Neural cell (in vitro differentiated cells): Measurements from ENCODE around the gene C1QTNF1. TPM values are rescaled to one million over a fixed set of nuclear protein-coding genes. Genes with fewer than 3 reads are reported as not detected.
"Not testable (repeated sequence)": the region's sequence is repeated elsewhere in the genome, so short reads cannot be mapped to it uniquely, and the experiment has no call there.

Experiments
- H2AFZ ChIP-seq: fragments of 200-600, 300-800 bp; sonication (generic), shearing (Covaris generic); 2 replicates; pipeline ENCODE4 v1.6.0; 2014; ENCODE audit warnings: low read depth, mild to moderate bottlenecking, antibody characterized with exemption, low read length, moderate library complexity
- H3F3A ChIP-seq: fragments of 200-600 bp; shearing (Covaris generic); 2 replicates; pipeline ENCODE4 v1.6.1; 2016; ENCODE audit warnings: mild to moderate bottlenecking, moderate library complexity, mixed read lengths, antibody characterized with exemption, low read length; ENCODE audit not compliant: insufficient read depth, poor library complexity, severe bottlenecking
- H3K27ac ChIP-seq: fragments of 200-600, 300-800 bp; sonication (generic), shearing (Covaris generic); 2 replicates; pipeline ENCODE4 v1.5.1; 2014; ENCODE audit warnings: mild to moderate bottlenecking, low read length, moderate library complexity
- H3K27me3 ChIP-seq: fragments of 300-800, 200-600 bp; sonication (generic), shearing (Covaris generic); 2 replicates; pipeline ENCODE4 v1.6.0; 2014; ENCODE audit warnings: mild to moderate bottlenecking, low read depth, low read length, moderate library complexity; ENCODE audit not compliant: insufficient read depth
- H3K36me3 ChIP-seq: fragments of 300-800, 200-600 bp; sonication (generic), shearing (Covaris generic); 2 replicates; pipeline ENCODE4 v1.5.1; 2014; ENCODE audit warnings: mild to moderate bottlenecking, antibody characterized with exemption, low read length, moderate library complexity; ENCODE audit not compliant: insufficient read depth
- H3K4me2 ChIP-seq: fragments of 300-800, 200-600 bp; sonication (generic), shearing (Covaris generic); 2 replicates; pipeline ENCODE4 v1.6.0; 2014; ENCODE audit warnings: mild to moderate bottlenecking, low read length
- H3K4me3 ChIP-seq: fragments of 300-800, 200-600 bp; sonication (generic), shearing (Covaris generic); 2 replicates; pipeline ENCODE4 v1.5.1; 2014; ENCODE audit warnings: mild to moderate bottlenecking, low read length, moderate library complexity
- H3K79me2 ChIP-seq: fragments of 200-600 bp; shearing (Covaris generic); replicated peaks from 2 replicates; pipeline ENCODE4 v1.6.0; 2014; ENCODE audit warnings: mild to moderate bottlenecking, low read length, moderate library complexity; ENCODE audit not compliant: insufficient read depth
- H3K9ac ChIP-seq: fragments of 300-800, 200-600 bp; sonication (generic), shearing (Covaris generic); 2 replicates; pipeline ENCODE4 v1.6.1; 2016; ENCODE audit warnings: mild to moderate bottlenecking, low read length, mixed read lengths
- H3K9me2 ChIP-seq: fragments of 200-600 bp; shearing (Covaris generic); 2 replicates; pipeline ENCODE4 v1.6.1; 2016; ENCODE audit warnings: mild to moderate bottlenecking, low read length, mixed read lengths; ENCODE audit not compliant: insufficient read depth
- H3K9me3 ChIP-seq: fragments of 200-600, 300-800 bp; sonication (generic), shearing (Covaris generic); 2 replicates; pipeline ENCODE4 v1.6.1; 2016; ENCODE audit warnings: mild to moderate bottlenecking, mixed run types, low read length, moderate library complexity, mixed read lengths
- H4K20me1 ChIP-seq: fragments of 200-600 bp; shearing (Covaris generic); 2 replicates; pipeline ENCODE4 v1.6.1; 2016; ENCODE audit warnings: mild to moderate bottlenecking, mixed run types; ENCODE audit not compliant: insufficient read depth
- EP300 ChIP-seq: fragments of 450-650 bp; conservative IDR thresholded peaks from 2 replicates; pipeline ENCODE4 v1.6.1; 2014; ENCODE audit warnings: antibody characterized with exemption, mild to moderate bottlenecking, moderate library complexity; ENCODE audit not compliant: poor library complexity, severe bottlenecking
- EZH2 ChIP-seq: fragments of 200-600, 300-800 bp; shearing (Covaris generic), sonication (generic); IDR thresholded peaks from 2 replicates; pipeline ENCODE4 v1.6.1; 2014; ENCODE audit warnings: antibody characterized with exemption, low read length, borderline replicate concordance, mild to moderate bottlenecking; ENCODE audit not compliant: insufficient read depth, poor library complexity, severe bottlenecking
- MXI1 ChIP-seq: fragments of 450-650 bp; conservative IDR thresholded peaks from 2 replicates; pipeline ENCODE4 v1.6.1; 2014; ENCODE audit warnings: antibody characterized with exemption, mild to moderate bottlenecking; ENCODE audit not compliant: poor library complexity, severe bottlenecking
- POLR2AphosphoS5 ChIP-seq: IDR thresholded peaks from 2 replicates; pipeline ENCODE4 v1.6.1; 2012
- RAD21 ChIP-seq: fragments of 450-650 bp; conservative IDR thresholded peaks from 2 replicates; pipeline ENCODE4 v1.6.1; 2014; ENCODE audit warnings: antibody characterized with exemption, mild to moderate bottlenecking, moderate library complexity
- SMC3 ChIP-seq: fragments of 450-650 bp; conservative IDR thresholded peaks from 2 replicates; pipeline ENCODE4 v1.6.1; 2014; ENCODE audit warnings: antibody characterized with exemption, mild to moderate bottlenecking, moderate library complexity; ENCODE audit not compliant: poor library complexity
- TAF1 ChIP-seq: IDR thresholded peaks from 2 replicates; pipeline ENCODE4 v1.6.1; 2012; ENCODE audit warnings: low read depth
- polyA plus RNA-seq: library from polyadenylated mRNA; depleted of rRNA; stranded (reverse); fragments of >200 nt; gene quantifications from 2 replicates; pipeline ENCODE4 v1.2.3, GENCODE V29; 2014
- TF ChIP-seq, protein P1 (sequence below): fragments of 450-650 bp; IDR thresholded peaks from 2 replicates; pipeline ENCODE4 v1.5.1; 2014; ENCODE audit warnings: antibody characterized with exemption, mild to moderate bottlenecking, moderate library complexity; ENCODE audit not compliant: poor library complexity, severe bottlenecking
- TF ChIP-seq, protein P2 (sequence below): IDR thresholded peaks from 2 replicates; pipeline ENCODE4 v1.6.1; 2012; ENCODE audit warnings: borderline replicate concordance

The C1QTNF1 gene
- polyA plus RNA-seq, 1 donor from 2014 or later: 0.16 TPM

GRCh38 chr17:79073016-79073705 lies 49.2 kb downstream of the C1QTNF1 start:
- no peak overlapping the region for H2AFZ ChIP-seq
- H3K4me3 ChIP-seq: no peak overlapping the region
- H3K27ac ChIP-seq: no peak overlapping the region
- H3K9me3 ChIP-seq: no peaks in the 10 kb centered on the region
- H4K20me1 ChIP-seq: no peaks in the 10 kb centered on the region
- no peaks in the 10 kb centered on the region for H3K27me3 ChIP-seq
- TF ChIP-seq SMC3 (no peak), EP300 (no peak), EZH2 (no peak), MXI1 (no peak)
- H3K9ac ChIP-seq: no peak overlapping the region
- no peak overlapping the region for H3K4me2 ChIP-seq
- no peaks in the 10 kb centered on the region for H3K36me3 ChIP-seq
- H3K79me2 ChIP-seq: no peaks in the 10 kb centered on the region
- no peaks in the 10 kb centered on the region for H3F3A ChIP-seq
- H3K9me2 ChIP-seq: no peaks in the 10 kb centered on the region

- Histone ChIP-seq H3K9me3 (no peaks in the 10 kb centered on the region), H3K27ac (no peak overlapping the region), H3F3A (no peaks in the 10 kb centered on the region), H2AFZ (no peak overlapping the region), H3K36me3 (no peaks in the 10 kb centered on the region), H3K79me2 (no peaks in the 10 kb centered on the region), H3K9ac (no peak overlapping the region), H3K9me2 (no peaks in the 10 kb centered on the region), H3K27me3 (no peaks in the 10 kb centered on the region), H3K4me3 (peak overlapping the region; percentile 72), H4K20me1 (no peaks in the 10 kb centered on the region), H3K4me2 (no peak overlapping the region)
- TF ChIP-seq MXI1: no peak
- TF ChIP-seq, protein P1, sequence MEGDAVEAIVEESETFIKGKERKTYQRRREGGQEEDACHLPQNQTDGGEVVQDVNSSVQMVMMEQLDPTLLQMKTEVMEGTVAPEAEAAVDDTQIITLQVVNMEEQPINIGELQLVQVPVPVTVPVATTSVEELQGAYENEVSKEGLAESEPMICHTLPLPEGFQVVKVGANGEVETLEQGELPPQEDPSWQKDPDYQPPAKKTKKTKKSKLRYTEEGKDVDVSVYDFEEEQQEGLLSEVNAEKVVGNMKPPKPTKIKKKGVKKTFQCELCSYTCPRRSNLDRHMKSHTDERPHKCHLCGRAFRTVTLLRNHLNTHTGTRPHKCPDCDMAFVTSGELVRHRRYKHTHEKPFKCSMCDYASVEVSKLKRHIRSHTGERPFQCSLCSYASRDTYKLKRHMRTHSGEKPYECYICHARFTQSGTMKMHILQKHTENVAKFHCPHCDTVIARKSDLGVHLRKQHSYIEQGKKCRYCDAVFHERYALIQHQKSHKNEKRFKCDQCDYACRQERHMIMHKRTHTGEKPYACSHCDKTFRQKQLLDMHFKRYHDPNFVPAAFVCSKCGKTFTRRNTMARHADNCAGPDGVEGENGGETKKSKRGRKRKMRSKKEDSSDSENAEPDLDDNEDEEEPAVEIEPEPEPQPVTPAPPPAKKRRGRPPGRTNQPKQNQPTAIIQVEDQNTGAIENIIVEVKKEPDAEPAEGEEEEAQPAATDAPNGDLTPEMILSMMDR: no peak
- TF ChIP-seq, protein P2, sequence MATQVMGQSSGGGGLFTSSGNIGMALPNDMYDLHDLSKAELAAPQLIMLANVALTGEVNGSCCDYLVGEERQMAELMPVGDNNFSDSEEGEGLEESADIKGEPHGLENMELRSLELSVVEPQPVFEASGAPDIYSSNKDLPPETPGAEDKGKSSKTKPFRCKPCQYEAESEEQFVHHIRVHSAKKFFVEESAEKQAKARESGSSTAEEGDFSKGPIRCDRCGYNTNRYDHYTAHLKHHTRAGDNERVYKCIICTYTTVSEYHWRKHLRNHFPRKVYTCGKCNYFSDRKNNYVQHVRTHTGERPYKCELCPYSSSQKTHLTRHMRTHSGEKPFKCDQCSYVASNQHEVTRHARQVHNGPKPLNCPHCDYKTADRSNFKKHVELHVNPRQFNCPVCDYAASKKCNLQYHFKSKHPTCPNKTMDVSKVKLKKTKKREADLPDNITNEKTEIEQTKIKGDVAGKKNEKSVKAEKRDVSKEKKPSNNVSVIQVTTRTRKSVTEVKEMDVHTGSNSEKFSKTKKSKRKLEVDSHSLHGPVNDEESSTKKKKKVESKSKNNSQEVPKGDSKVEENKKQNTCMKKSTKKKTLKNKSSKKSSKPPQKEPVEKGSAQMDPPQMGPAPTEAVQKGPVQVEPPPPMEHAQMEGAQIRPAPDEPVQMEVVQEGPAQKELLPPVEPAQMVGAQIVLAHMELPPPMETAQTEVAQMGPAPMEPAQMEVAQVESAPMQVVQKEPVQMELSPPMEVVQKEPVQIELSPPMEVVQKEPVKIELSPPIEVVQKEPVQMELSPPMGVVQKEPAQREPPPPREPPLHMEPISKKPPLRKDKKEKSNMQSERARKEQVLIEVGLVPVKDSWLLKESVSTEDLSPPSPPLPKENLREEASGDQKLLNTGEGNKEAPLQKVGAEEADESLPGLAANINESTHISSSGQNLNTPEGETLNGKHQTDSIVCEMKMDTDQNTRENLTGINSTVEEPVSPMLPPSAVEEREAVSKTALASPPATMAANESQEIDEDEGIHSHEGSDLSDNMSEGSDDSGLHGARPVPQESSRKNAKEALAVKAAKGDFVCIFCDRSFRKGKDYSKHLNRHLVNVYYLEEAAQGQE: no peak
- no peak for TF ChIP-seq SMC3
- TF ChIP-seq TAF1: no peak
- no peak for TF ChIP-seq RAD21
- TF ChIP-seq EZH2: no peak
- no peak for TF ChIP-seq EP300
- TF ChIP-seq POLR2AphosphoS5: no peak
These were observed 49.7 kb downstream of the C1QTNF1 start for GRCh38 chr17:79073706-79074088.

- H3K9me3 ChIP-seq, H3K4me2 ChIP-seq, H3K27ac ChIP-seq, H4K20me1 ChIP-seq, H3F3A ChIP-seq, H3K36me3 ChIP-seq, H3K27me3 ChIP-seq, H3K9me2 ChIP-seq, H3K79me2 ChIP-seq: not testable (repeated sequence)
- peak overlapping the region; percentile 38 for H2AFZ ChIP-seq
- peak overlapping the region; percentile 45 for H3K9ac ChIP-seq
- H3K4me3 ChIP-seq: peak overlapping the region; percentile 72
These were observed 50.2 kb downstream of the C1QTNF1 start for GRCh38 chr17:79074121-79074648.
